CD4-positive, alpha-beta T cell treated with Interleukin-2 at 100 ng/mL for 4 hours (primary cell): Measurements from ENCODE around the gene PTPN7.
A peak's percentile ranks its signal among the peaks of the same experiment; 100 is the strongest.
"Not testable (repeated sequence)": the region's sequence is repeated elsewhere in the genome, so short reads cannot be mapped to it uniquely, and the experiment has no call there.

ENCODE experiments used
- DNase-seq: peaks from one replicate; pipeline ENCODE4 v3.0.0-alpha.2; 2020; ENCODE audit warnings: low spot score

Gene PTPN7

DNA sequence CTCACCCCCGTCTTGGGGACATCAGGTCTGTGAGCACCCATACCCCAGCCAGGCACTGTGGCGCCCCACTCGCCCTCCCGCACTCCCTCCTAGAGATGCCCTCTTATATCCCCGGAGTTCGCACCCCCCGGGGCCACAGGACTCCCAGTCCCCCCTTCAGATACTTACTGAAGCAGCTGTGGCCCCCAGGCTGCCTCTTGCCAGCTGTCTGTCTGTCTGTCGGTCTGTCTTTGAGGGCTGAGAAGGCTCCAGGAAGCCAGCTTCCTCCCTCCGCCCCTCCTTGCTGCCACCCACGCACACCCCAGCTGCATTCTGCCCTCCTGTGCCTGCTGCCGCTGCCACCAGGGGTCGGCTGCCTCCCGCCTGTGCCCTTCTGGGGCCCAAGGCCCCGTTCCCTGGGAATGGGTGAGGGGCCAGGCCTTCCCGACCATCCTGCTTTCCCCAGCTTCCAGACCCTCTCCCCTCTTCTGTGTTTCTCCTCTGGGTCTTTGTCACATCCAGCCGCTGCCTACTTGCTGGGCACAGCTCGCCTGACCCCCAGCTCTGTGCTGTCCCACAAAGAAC lies at the start of gene PTPN7:
PTPN7 (minus strand) TSS at position 226 of the 564 bp plus-strand sequence. CDS start 1,200 bp downstream, outside the sequence.
- DNase-seq: peak; percentile 76

DNA sequence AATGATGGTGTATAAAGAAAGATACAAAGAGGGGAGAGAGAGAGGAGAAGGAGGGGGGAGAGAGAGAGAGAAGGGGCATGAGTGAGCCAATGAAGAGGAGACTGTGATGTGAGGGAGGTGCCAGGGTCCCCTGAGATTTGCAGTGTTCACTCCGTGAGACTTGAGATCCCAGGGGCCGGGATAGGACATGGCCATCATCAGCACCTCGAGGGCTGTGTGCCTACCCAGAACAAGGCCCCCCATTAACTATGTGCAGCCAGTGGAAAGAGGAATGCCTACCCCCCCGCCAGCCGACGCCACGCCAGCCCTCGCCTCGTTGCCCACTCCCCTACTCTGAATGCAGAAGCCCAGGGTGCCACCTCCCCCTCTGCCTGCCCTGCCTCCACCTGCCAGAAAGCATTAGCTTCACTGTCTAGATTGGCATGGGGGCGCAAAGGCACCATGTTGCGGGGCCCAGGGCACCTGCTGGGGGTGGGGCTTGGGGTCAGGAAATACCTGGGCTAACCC lies 48.0 kb upstream of the PTPN7 start:
- no peak for DNase-seq

DNA sequence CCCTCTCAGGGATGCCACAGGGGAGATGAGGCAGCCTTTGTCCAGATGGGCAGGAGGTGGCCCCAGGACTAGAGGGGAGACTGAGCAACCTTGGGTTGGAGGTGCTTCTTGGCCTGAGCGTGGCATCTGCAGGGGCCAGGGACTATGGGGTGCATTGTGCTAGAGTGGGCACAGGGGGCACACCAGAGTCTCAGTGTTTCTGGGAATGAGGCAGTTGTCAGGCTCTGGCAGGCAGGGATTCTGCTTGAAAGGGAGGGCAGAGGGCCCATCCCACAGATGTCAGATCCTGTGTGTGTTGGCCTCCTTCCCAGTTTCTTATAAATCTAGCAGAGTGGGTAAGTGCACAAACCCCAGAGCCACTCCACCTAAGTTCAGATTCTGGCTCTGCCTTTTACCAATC lies 46.9 kb upstream of the PTPN7 start:
- DNase-seq: no peak

DNA sequence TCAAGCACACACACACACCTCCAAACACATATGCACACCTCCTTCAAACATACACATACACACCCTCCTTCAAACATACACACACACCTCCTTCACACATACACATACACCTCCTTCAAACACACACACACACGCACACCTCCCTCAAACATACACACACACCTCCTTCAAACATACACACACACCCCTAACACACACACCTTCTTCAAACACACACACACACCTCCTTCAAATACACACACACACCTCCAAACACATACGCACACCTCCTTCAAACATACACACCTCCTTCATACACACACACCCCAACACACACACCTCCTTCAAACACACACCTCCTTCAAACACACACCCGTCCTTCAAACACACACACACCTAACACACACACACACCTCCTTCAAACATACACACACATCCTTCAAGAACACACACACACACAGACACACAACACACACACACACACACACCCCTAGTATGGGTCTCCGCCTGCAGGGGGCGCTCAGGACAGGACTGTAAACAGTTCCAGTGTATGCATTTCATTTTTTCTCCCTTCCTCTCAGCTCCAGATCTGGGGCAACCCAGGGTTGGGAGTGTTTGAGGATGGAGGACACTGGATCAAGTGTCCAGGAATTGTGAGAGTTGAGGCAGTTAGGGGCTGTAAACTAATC lies 45.3 kb upstream of the PTPN7 start:
- DNase-seq: no peak

DNA sequence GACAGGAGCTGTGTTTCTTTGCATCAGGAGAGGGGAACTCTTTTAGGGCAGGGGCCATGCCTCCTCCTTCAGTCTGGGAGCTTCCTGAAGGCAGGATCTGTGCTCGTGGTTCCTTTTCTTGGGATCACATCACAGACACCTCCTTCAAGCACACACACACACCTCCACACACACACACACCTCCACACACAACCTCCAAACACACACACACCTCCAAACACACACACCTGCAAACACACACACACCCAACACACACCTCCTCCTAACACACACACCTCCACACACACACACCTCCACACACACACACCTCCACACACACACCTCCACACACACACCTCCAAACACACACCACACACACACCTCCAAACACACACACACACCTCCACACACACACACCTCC lies 43.7 kb upstream of the PTPN7 start:
- DNase-seq: no peak

DNA sequence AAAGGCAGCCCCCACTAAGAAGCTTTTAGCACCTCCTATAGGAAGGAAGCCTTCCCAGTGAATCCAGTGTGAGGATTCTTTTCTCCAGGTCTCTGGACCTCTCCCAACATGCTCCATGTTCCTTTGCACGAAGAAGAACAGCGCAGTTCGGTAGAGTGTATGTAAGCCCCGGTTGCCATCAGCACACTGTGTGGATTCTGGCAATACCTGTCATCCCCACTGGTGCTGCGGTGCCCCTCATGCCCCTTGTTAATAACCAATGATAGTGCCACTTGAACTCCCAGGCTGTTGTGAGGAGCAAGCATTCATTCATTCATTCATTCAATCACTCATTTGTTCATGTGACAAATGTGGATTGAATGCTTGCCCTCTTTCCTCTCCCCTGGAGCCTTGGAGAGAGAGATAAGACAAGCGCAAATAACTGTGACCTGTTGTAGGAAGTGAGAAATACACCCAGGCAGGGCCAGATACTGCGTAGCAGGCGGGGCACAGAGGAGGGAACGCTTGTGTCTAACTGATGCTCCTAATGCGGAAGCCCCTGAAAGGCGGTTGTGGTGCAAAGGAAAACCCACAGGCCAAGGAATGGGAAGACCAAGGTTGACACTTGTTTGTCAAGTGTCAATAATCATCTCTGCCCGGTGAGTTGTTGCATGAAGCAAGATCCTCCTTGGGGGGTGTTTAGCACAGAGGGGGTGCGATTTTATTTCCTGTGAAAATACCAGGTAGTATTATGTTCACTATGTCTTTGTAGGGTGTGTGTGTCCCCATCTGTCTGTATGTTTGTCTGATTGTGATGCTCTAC lies 43.0 kb upstream of the PTPN7 start:
- peak; percentile 20 for DNase-seq

DNA sequence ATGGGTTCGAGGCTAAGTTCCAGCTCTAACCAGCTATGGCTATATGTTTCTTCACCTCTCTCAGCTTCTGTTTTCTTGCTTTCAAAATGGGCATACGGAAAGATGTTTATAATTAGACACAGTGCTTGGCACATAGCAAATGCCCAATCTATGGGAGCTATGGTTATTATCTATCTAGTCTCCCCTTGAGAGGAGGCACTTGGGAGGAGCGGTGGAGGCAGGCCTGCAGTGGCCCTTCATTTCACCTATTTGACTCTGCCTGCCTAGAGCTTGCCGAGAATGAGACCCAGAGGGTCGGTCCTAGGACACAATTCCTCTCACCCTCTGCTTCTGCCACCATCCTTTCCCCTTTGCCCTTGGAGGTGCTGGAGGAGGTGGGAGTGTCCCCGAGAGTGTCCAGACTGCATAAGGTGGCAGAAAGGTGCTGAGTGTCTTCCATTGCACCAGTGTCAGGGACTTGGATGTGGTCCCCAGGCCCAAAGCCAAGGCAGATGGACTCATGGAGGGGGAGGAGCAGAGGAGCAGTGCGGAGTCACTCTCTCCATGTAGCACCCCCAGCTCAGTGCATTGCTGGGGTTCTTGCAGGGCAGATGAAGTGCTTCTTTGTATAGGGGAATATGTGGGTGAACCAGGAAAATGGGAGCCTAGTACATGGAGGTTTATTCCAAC lies 42.2 kb upstream of the PTPN7 start:
- DNase-seq: no peak

DNA sequence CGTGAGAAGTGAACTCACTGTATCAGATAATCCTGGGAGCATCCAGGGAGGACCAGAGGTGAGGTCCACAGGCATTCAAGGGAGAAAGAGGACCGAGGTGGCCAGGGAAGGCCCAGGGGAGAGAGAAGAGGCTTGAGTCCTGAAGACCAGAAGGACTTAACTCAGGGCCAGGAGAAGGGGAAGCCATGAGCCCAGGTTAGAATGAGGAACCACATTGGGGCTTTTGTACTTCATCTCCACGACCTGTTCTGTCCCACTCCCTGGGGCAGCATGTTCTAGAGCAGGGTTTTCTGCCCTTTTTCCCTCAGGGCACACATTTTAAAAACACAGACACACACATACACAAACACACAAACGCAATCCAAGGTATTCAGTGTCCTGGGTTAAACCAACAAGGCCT lies 41.6 kb upstream of the PTPN7 start:
- no peak for DNase-seq

DNA sequence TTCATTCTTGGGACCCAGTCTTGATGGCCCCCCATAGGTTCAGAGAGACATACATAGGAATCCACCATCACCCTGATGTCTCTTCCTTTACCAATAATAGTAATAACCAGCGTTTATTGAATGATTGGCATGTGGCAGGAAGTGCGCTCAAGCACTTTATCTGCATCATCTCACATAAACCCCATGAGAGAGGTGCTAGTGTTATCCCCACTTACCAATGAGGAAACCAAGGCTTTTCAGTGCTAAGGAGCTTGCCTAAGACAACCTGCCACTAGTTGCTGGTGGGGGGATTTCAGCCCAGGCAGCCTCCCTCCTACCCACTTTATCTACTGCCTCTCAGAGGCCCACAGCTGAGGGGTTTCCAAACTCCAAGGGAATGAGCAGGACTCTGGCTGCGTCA lies 40.9 kb upstream of the PTPN7 start:
- DNase-seq: peak; percentile 17

DNA sequence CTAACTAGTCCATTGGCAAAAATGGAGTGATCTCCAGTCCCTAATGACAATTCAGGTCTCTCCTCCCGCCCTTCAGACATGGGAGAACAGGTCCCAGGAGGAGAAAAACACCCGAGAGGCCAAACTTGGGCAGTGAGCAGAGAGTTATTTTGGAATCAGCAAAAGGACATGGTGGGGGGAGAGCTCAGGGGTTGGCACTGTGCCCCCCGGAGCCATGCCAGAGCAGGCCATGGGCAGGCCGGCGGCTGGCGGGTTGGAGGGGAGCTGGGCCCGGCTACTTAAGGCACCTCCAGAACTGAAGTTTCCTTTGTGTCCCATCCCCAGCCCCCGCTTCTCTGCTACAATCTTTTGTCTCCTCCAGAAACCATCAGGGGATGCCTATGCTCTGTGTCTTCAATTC lies 40.3 kb upstream of the PTPN7 start:
- no peak for DNase-seq

DNA sequence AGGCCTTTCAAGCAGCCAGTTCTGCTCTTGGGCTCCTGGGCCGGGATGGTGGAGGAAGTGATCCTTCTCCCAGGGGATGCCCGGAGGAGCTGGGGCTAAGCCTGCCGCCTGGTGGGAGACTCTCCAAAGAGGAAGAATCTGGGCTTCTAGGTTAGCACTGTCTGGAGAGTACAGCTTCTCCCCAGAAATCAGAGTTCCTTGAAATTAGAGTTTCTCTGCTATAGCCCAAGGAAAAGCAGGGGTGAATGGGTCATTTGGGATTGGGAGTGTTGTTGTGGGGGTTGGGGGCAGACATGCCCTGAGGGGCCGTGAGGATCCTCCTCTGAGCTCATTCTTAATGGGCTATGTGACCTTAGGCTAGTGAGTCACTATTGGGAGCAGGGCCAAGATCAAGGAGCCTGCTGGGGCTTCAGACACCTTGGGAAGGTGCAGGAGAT lies 39.7 kb upstream of the PTPN7 start:
- no peak for DNase-seq

DNA sequence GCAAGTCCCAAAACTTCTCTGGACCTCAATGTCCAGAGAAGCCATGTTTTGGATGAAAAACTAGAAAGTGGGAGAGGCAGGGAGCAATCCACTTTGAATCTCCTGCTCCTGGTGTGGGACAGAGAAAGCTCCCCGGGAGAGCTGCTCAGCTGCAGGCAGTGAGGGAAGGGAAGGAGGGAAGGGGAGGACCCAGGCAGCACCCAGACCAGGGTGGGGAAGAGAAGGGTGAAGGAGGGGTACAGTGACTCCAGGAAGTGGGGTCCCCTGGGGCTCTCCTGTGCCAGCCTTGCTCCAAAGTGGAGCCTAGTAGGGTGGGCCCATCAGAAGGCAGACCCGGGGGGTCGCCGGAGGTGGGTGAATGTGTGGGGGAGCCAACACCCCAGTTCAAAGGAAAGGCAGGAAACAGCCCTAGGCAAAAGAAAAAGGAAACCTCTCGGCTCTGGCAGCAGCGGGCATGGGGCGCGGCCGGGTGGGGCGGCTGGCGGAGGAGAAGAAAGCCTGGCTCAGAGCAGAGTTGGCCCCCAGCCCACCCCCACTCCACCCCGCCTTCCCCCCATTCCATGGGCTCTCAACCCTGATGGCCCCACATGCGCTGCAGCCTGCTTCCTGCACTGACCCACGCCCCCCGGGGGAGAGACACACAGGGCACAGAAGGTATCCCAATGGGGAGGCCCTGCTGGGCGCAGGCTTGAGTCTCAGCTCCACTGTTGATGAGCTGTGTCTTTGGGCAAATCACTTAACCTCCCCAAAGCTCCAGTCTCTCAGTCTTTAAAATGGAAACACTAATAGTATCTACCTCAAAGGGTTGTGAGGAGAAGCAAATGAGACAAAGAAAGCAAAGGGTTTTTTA lies 38.9 kb upstream of the PTPN7 start:
- no peak for DNase-seq

DNA sequence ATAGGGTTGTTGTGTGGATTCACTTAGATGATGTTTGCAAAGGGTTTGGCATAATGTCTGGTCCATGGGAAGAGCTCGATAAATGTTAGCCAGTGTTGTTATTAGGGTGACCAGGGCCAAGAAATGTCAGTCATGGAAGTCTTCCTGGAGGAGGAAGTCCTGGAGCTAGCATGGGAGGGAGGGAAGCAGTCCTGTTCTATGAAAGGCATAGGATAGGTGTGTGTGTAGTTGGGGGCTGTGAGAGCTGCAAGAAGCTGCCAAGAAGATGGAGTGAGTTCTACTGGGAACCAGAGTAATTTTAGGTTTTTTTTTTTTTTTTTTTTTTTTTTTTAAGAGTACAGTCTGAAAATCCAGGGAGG lies 37.9 kb upstream of the PTPN7 start:
- no peak for DNase-seq

DNA sequence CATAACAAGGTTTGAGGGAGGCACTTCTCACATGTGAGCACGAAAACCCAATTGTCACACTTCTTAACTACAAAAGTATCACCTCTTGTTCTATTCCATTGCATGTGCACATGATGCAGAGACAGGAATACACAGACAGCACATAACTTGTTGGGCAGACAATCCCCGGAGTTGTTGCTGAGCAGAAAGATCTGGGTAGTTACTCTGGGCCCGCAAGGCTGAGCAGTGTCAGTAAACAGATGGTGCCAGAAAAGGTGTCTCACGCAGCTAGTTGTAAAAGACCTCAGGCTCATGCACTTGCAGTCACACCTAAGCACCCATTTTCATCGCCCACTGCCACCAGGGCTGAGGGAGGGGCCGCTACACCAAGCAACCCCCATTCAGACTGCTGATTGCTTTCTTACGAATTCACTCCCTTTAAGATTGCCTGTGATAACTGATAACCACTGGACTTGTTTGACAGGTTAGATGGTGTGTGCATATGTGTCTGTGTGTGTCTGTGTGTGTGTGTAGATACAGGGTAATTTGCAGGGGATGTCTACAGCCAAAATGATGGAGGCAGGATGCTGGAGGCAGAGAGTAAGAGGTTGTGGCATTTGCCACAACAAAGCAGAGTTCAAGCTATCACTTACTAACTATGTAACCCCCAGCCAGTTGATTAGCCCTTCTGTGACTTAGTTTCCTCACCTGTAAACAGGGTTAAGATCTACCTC lies 37.4 kb upstream of the PTPN7 start:
- peak; percentile 47 for DNase-seq

DNA sequence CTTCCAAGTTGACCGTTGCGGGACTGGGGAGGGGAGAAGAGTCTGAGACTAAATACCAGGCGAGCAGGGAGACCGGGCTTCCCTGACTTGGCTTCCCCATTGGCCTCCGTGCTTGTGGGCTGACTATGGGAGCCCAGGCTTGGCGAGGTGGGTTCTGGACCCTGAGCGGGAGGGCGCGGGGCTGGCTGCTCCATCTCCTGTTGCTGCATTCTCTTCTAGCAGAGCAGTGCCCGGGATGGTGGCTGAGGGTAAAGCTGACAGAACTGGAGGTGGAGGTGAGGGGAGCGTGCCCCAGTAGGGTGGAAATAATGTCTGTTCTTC lies 33.9 kb upstream of the PTPN7 start:
- no peak for DNase-seq

DNA sequence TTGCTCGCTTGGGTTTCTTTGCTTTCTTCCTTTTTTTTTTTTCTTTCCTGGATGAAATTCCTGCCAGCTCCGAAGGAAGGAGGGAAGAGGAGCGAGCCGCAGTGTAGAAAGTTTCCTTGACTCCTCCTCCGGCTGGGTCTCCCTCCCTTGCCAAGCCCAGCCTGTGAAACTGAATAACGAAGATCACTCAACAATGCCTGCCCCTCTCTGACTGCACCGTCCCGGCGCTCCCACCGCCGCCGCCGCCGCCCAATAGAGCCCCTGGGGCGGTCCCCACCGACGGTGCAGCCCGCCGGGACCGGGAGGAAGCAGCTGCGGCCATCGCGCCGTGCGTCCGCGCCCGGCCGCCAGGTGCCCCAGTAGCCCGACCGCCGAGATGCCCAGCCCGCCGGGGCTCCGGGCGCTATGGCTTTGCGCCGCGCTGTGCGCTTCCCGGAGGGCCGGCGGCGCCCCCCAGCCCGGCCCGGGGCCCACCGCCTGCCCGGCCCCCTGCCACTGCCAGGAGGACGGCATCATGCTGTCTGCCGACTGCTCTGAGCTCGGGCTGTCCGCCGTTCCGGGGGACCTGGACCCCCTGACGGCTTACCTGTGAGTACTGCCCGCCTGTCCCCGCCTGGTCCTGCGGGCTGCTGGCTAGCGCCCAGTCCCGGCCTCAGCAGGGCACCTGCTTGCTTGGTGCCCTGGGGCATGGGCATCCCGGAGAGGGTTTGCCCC lies 33.4 kb upstream of the PTPN7 start, which contains the start of gene LGR6:
LGR6 (plus strand) TSS at position 186 of the 714 bp plus-strand sequence; CDS start at position 377, 191 bp downstream.
- DNase-seq: no peak

DNA sequence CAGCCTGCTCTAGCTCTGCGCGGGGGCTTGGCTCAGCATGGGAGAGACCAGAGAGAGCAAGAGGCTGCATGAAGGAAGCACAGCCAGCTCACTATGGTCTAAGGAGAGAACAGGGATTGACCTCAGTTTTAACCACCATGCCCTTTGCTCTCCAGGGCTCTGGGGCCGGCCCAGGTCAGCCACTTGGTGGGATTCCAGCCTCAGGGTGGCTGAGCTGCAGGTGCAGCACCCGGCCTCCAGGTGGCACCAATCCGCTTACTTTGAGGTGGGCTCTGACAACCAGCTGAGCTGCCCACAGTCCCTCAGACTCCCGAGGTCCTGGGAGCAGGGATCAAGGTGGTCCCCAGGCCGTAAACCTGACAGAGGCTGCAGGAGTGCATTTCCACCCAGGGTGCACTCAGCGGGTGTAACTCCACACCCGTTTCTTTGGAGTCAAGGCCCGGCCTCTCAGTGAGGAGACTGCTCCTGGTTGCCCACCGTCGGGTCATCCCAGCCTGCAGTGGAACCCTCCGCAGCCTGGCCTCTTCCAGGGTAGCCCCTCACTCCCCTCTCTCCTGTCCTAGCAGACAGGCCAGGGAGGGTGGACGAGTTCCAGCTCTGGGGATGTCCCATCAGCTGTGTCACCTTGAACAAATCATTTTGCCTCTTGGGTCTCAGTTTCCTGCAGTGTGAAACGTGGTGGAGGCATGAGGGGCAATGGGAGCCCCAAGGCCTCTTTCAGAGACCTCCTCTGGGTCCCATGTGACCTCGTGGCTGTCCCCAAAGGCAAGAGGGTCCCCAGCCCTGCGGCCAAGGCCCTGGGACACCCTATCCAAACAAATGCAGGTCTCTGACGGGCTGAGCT lies 32.6 kb upstream of the PTPN7 start:
- DNase-seq: peak; percentile 58

DNA sequence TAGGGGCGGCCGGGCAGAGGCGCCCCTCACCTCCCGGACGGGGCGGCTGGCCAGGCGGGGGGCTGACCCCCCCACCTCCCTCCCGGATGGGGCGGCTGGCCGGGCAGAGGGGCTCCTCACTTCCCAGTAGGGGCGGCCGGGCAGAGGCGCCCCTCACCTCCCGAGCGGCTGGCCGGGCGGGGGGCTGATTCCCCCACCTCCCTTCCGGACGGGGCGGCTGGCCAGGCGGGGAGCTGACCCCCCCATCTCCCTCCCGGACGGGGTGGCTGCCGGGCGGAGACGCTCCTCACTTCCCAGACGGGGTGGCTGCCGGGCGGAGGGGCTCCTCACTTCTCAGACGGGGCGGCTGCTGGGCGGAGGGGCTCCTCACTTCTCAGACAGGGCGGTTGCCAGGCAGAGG lies 31.0 kb upstream of the PTPN7 start:
- DNase-seq: not testable (repeated sequence)
